Choroid plexus epithelial cell (primary cell): Measurements from ENCODE around the gene LGR5.

Experiments
- DNase-seq: peaks from one replicate; pipeline ENCODE4 v3.0.0-alpha.2; 2010; ENCODE audit warnings: low read depth
- H3K4me3 ChIP-seq: 2 replicates; pipeline ENCODE4 v1.5.1; 2011; ENCODE audit warnings: low read depth, mild to moderate bottlenecking, control low read depth, low read length, moderate library complexity
- TF ChIP-seq, protein P1 (sequence below): conservative IDR thresholded peaks from 2 replicates; pipeline ENCODE4 v1.5.1; 2011; ENCODE audit warnings: low read depth, mild to moderate bottlenecking, control low read depth, inconsistent platforms, low read length, moderate library complexity

The LGR5 gene

DNA sequence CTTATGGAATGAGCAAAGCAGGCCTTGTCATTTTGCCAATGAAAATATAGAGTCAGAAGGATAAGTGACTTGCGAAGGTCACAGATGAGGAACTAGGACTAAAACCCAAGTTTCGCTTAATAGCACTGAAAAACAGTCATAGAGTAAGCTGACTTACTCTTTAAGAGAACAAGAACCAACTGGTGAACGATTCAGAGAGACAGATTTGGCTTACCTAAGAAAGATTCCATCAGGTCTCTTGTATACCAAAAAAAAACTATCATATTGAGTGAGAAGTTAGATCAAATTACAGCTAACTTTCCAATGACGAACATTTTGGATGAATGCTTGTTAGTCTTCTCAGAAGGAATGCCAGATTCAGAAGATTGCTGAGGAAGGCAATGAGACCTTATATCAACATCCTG lies 149.9 kb downstream of the LGR5 start:
- TF ChIP-seq, protein P1, sequence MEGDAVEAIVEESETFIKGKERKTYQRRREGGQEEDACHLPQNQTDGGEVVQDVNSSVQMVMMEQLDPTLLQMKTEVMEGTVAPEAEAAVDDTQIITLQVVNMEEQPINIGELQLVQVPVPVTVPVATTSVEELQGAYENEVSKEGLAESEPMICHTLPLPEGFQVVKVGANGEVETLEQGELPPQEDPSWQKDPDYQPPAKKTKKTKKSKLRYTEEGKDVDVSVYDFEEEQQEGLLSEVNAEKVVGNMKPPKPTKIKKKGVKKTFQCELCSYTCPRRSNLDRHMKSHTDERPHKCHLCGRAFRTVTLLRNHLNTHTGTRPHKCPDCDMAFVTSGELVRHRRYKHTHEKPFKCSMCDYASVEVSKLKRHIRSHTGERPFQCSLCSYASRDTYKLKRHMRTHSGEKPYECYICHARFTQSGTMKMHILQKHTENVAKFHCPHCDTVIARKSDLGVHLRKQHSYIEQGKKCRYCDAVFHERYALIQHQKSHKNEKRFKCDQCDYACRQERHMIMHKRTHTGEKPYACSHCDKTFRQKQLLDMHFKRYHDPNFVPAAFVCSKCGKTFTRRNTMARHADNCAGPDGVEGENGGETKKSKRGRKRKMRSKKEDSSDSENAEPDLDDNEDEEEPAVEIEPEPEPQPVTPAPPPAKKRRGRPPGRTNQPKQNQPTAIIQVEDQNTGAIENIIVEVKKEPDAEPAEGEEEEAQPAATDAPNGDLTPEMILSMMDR, result no peak
- peak; percentile 43 for DNase-seq
- no peak overlapping the region for H3K4me3 ChIP-seq

DNA sequence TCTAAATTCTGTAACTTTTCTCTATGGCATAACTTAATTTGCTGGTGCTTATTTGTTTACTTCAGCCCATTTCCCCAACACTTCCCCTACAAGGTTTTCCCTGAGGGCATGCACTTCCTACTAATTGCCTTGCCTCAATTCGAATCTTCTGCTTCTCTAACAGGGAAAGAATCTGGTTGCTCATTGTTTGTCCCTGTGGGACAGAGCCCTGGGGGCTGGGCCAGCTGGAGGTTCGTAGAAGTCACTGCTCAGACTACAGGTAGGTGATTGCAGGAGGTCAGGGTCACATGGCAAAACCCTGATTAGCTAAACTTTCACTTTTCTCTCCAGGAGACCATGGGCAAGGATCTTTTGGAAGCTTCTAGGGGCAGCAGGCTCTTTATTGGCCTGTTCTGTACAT lies 152.0 kb downstream of the LGR5 start:
- no peak overlapping the region for H3K4me3 ChIP-seq
- no peak for DNase-seq
- TF ChIP-seq, protein P1, result no peak

DNA sequence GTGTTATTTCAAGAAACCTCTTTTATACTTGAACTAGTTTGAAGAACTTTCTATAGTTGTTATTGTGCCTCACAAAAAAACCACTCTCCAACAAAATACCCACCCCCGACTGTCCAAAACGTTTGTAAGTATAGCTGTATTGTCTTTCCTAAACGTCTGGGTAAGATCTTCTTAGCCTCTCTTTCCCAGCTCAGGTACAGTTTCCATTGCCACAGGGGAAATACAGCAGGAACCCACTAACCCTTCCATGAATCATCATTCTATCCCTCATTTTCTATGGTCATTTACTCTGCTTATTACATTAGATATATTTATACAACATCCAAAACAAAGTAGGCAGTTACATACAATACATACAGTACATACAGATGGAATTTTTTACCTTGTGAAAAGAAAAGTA lies 153.2 kb downstream of the LGR5 start:
- no peak for DNase-seq
- TF ChIP-seq, protein P1, result no peak

DNA sequence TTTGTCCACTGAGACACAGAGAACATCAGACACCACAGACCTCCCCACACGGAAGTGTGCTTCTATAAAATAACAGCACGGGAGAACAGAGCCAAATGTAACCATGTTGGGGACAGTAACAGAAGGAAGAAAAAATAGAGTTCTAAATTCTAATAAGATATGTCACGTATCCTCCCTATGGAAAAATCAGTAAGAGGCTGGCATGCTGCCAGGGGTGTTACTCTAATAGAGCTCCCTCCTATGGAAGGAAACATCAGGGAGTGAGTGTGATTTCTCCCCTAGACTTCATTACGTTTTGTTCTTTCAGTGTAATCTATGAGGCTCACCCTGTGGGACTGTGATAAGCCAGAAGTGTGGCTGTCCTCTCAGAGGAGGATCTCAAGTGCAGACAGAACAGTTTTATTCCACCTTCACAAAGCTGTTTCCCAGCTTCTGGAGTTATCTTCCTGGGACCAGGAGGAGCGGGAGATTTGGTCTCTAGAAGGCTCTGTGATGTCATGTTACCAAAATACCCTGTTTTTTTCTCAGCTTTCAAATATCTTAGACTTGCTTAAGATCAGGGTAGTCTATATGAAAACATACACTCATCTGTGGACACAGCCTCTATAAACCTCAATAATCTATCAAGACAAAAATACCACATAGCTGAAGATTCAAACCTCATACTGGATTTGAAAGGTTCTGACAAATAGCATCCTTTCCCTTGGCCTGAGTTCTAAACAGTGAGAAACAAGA lies 154.8 kb downstream of the LGR5 start:
- no peak overlapping the region for H3K4me3 ChIP-seq
- DNase-seq, result peak; percentile 35
- TF ChIP-seq, protein P1, result peak; percentile 14

More for the DNA sequence above, 153.2 kb downstream of the LGR5 start:
- no peak overlapping the region for H3K4me3 ChIP-seq

DNA sequence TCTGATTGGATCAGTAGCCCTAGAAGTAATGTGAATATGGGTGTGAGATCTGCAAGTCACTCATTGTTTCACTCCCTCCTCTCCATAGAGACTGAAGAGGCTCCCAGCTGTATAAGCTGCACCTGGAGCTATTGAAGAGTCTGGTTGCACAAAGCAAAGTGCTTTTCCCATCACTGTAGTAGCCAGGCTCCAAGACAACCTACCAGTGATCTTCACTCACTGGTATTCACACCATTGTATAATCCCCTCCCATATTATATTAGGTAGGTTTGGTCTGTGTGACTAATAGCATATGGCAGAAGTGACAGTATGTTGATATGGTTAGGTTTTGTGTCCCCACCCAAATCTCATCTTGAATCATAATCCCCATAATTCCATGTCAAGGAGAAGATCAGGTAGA lies 159.6 kb downstream of the LGR5 start:
- no peak for DNase-seq
- no peak overlapping the region for H3K4me3 ChIP-seq
- TF ChIP-seq, protein P1, result no peak

DNA sequence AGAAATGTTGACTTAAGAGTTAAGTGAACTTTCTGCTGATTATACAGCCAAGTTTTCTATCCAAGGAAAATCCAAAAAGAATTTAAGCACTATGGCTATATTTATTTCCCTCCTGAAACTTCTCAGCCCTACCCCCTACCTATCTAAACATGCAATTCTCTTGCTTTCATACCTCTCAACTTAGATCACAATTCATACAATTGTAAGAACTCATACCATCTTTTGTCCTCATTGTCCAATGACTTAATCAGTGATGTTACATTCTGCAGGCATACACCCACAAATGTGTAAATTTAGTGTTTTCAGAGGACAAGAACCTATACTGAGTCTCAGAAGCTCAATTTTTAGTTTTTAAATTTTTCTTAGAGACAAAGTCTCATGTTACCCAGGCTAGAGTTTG lies 161.9 kb downstream of the LGR5 start:
- TF ChIP-seq, protein P1, result no peak
- DNase-seq, result no peak
- H3K4me3 ChIP-seq, result no peak overlapping the region
